Measurements from ENCODE around the gene IGFBP2. TPM values are rescaled to one million over a fixed set of nuclear protein-coding genes. Genes with fewer than 3 reads are reported as not detected.

The IGFBP2 gene
- total and polyA plus RNA-seq, 4 donors, result 657 to 1,436 (median 766) TPM

GRCh38 chr2:216606551-216607276, 26.5 kb upstream of the IGFBP2 start:
- Histone ChIP-seq H3K4me1 (ENCODE audit: control insufficient read depth in 1 of 2, insufficient read depth in 2 of 2, low read length in 2 of 2) (no peaks in the 10 kb centered on the region), H3K36me3 (ENCODE audit: control insufficient read depth in 1 of 2, insufficient read depth in 2 of 2, low read length in 1 of 2) (no peaks in the 10 kb centered on the region), H3K27me3 (ENCODE audit: control insufficient read depth in 1 of 2, insufficient read depth in 2 of 2, low read length in 1 of 2) (no peaks in the 10 kb centered on the region), H3K4me3 (ENCODE audit: low read length in 2 of 2) (no peak overlapping the region), H3K9me3 (ENCODE audit: control insufficient read depth, low read length) (no peaks in the 10 kb centered on the region), H3K27ac (ENCODE audit: low read depth in 1 of 2, low read length in 2 of 2) (no peak overlapping the region)
- DNase-seq (no peak), ATAC-seq (ENCODE audit: low FRiP score) (no peak)
- intact Hi-C loops (cut with DNase I), result no loop called here
- 77 to 79% methylated on average over 20 of the region's 20 CpGs for WGBS, 2 donors

DNA sequence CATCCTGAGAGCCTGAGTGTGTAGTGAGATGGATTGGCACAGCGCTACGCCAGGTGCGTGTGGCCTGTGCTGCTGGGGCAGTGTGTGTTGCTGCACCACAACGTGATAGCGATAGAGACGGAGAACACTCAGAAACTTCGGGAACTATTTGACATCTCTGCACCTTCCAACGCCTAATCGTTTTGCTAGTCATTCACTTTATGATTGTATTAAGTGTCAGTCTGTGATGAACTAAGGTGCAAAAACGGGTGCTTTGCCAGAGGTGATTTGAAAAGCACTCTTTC, 26.0 kb upstream of the IGFBP2 start:
- no peaks in the 10 kb centered on the region for H3K9me3 ChIP-seq (ENCODE audit: control insufficient read depth, low read length)
- 94 to 95% methylated on average over 10 of the region's 10 CpGs for WGBS, 2 donors
- no peak for DNase-seq
- H3K4me1 ChIP-seq (ENCODE audit: control insufficient read depth in 1 of 2, insufficient read depth in 2 of 2, low read length in 2 of 2), result no peaks in the 10 kb centered on the region
- ATAC-seq (ENCODE audit: low FRiP score), result no peak
- intact Hi-C loops (cut with DNase I), result no loop called here
- no peaks in the 10 kb centered on the region for H3K27me3 ChIP-seq (ENCODE audit: control insufficient read depth in 1 of 2, insufficient read depth in 2 of 2, low read length in 1 of 2)
- no peak overlapping the region for H3K4me3 ChIP-seq (ENCODE audit: low read length in 2 of 2)
- H3K36me3 ChIP-seq (ENCODE audit: control insufficient read depth in 1 of 2, insufficient read depth in 2 of 2, low read length in 1 of 2), result no peaks in the 10 kb centered on the region
- no peak overlapping the region for H3K27ac ChIP-seq (ENCODE audit: low read depth in 1 of 2, low read length in 2 of 2)

- WGBS, 2 donors, result 96 to 97% methylated on average over 5 of the region's 5 CpGs
- Histone ChIP-seq H3K27ac (ENCODE audit: low read depth in 1 of 2, low read length in 2 of 2) (no peak overlapping the region), H3K27me3 (ENCODE audit: control insufficient read depth in 1 of 2, insufficient read depth in 2 of 2, low read length in 1 of 2) (no peaks in the 10 kb centered on the region), H3K9me3 (ENCODE audit: control insufficient read depth, low read length) (no peaks in the 10 kb centered on the region), H3K4me1 (ENCODE audit: control insufficient read depth in 1 of 2, insufficient read depth in 2 of 2, low read length in 2 of 2) (no peaks in the 10 kb centered on the region), H3K36me3 (ENCODE audit: control insufficient read depth in 1 of 2, insufficient read depth in 2 of 2, low read length in 1 of 2) (no peaks in the 10 kb centered on the region), H3K4me3 (ENCODE audit: low read length in 2 of 2) (no peak overlapping the region)
- no peak for ATAC-seq (ENCODE audit: low FRiP score)
- no peak for DNase-seq
- intact Hi-C loops (cut with DNase I), result no loop called here
Measured at GRCh38 chr2:216608525-216608924, 24.7 kb upstream of the IGFBP2 start.

DNA sequence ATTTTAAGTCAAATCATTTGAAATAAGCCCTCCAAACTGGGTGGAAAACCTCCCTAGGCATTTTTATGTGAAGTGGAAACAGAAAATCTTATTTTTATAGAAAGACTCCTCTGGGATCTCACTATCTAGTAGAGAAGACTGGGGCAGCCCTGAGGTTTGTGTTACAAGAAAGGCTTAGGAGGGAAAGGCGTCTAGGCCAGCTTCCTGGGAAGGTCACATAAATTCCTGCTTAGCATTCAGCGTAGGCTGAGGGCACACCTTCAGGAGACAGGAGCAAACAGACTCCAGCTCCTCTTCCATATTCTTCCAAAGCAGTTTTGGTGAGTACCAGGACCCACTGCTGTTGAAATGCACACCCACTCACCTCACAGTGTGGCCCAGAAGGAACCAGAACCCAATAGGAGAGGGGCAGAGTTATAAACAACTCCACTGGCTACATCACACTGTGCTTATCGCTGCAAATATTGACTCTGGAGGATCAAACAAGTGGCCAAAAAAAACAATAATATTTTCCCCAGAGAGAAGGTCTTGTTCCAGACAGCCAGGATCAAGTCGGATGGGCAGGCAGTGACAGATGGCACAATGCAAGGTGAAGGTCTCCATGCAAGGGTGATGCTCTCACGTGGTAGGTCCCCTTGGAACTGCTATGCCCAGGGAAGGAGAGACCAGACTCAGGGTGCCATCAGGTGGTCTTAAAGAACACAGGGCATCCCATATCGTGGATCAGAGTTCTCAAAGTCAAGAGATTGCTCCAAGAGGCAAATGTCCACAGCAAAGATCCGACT, 17.7 kb upstream of the IGFBP2 start:
- H3K4me1 ChIP-seq (ENCODE audit: control insufficient read depth in 1 of 2, insufficient read depth in 2 of 2, low read length in 2 of 2), result no peaks in the 10 kb centered on the region
- H3K9me3 ChIP-seq (ENCODE audit: control insufficient read depth, low read length), result no peaks in the 10 kb centered on the region
- no peaks in the 10 kb centered on the region for H3K36me3 ChIP-seq (ENCODE audit: control insufficient read depth in 1 of 2, insufficient read depth in 2 of 2, low read length in 1 of 2)
- no peak for ATAC-seq (ENCODE audit: low FRiP score)
- 64 to 66% methylated on average over 7 of the region's 7 CpGs for WGBS, 2 donors
- intact Hi-C loops (cut with DNase I), result no loop called here
- DNase-seq, result no peak
- no peak overlapping the region for H3K27ac ChIP-seq (ENCODE audit: low read depth in 1 of 2, low read length in 2 of 2)
- no peak overlapping the region for H3K4me3 ChIP-seq (ENCODE audit: low read length in 2 of 2)
- no peaks in the 10 kb centered on the region for H3K27me3 ChIP-seq (ENCODE audit: control insufficient read depth in 1 of 2, insufficient read depth in 2 of 2, low read length in 1 of 2)

GRCh38 chr2:216616083-216616678, 17.0 kb upstream of the IGFBP2 start:
- Histone ChIP-seq H3K4me3 (ENCODE audit: low read length in 2 of 2) (no peak overlapping the region), H3K9me3 (ENCODE audit: control insufficient read depth, low read length) (no peaks in the 10 kb centered on the region), H3K27me3 (ENCODE audit: control insufficient read depth in 1 of 2, insufficient read depth in 2 of 2, low read length in 1 of 2) (no peaks in the 10 kb centered on the region), H3K4me1 (ENCODE audit: control insufficient read depth in 1 of 2, insufficient read depth in 2 of 2, low read length in 2 of 2) (no peaks in the 10 kb centered on the region), H3K36me3 (ENCODE audit: control insufficient read depth in 1 of 2, insufficient read depth in 2 of 2, low read length in 1 of 2) (no peaks in the 10 kb centered on the region), H3K27ac (ENCODE audit: low read depth in 1 of 2, low read length in 2 of 2) (no peak overlapping the region)
- no peak for ATAC-seq (ENCODE audit: low FRiP score)
- intact Hi-C loops (cut with DNase I), result no loop called here
- WGBS, 2 donors, result 82 to 90% methylated on average over 3 of the region's 3 CpGs
- DNase-seq, result no peak

GRCh38 chr2:216617159-216617815, 15.9 kb upstream of the IGFBP2 start:
- ATAC-seq (ENCODE audit: low FRiP score) (no peak), DNase-seq (no peak)
- Histone ChIP-seq H3K4me1 (ENCODE audit: control insufficient read depth in 1 of 2, insufficient read depth in 2 of 2, low read length in 2 of 2) (peaks cover 0 to 4% of the 10 kb centered on the region in 2 donors), H3K27me3 (ENCODE audit: control insufficient read depth in 1 of 2, insufficient read depth in 2 of 2, low read length in 1 of 2) (no peaks in the 10 kb centered on the region), H3K36me3 (ENCODE audit: control insufficient read depth in 1 of 2, insufficient read depth in 2 of 2, low read length in 1 of 2) (no peaks in the 10 kb centered on the region), H3K4me3 (ENCODE audit: low read length in 2 of 2) (no peak overlapping the region), H3K9me3 (ENCODE audit: control insufficient read depth, low read length) (no peaks in the 10 kb centered on the region), H3K27ac (ENCODE audit: low read depth in 1 of 2, low read length in 2 of 2) (no peak overlapping the region)
- intact Hi-C loops (cut with DNase I), result no loop called here
- 94 to 95% methylated on average over 13 of the region's 13 CpGs for WGBS, 2 donors

DNA sequence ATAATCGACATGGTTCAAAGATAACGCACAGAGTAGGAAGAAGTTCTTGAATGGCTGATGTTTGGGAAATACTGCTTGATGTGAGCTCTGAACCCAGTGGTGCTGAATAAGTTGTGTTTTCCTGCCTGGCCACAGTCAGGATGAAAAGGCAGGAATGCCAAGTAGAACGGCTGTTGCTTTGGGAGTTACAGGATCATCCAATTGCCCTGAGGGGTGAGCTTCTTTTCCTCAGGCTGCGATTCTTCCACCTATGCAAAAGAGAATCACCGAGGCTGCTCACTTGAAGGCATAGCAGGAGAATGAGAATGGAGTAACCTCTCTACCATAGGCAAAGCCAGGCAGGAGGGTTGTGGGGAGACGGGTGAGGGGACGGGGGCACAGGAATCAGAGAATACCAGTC, 14.4 kb upstream of the IGFBP2 start:
- H3K4me3 ChIP-seq (ENCODE audit: low read length in 2 of 2), result no peak overlapping the region
- H3K36me3 ChIP-seq (ENCODE audit: control insufficient read depth in 1 of 2, insufficient read depth in 2 of 2, low read length in 1 of 2), result no peaks in the 10 kb centered on the region
- H3K9me3 ChIP-seq (ENCODE audit: control insufficient read depth, low read length), result no peaks in the 10 kb centered on the region
- no peak overlapping the region for H3K27ac ChIP-seq (ENCODE audit: low read depth in 1 of 2, low read length in 2 of 2)
- DNase-seq (no peak), ATAC-seq (ENCODE audit: low FRiP score) (no peak)
- WGBS, 2 donors, result 80% methylated on average over 7 of the region's 7 CpGs
- intact Hi-C loops (cut with DNase I), result no loop called here
- H3K4me1 ChIP-seq (ENCODE audit: control insufficient read depth in 1 of 2, insufficient read depth in 2 of 2, low read length in 2 of 2), result peaks cover 0 to 4% of the 10 kb centered on the region in 2 donors
- H3K27me3 ChIP-seq (ENCODE audit: control insufficient read depth in 1 of 2, insufficient read depth in 2 of 2, low read length in 1 of 2), result no peaks in the 10 kb centered on the region

DNA sequence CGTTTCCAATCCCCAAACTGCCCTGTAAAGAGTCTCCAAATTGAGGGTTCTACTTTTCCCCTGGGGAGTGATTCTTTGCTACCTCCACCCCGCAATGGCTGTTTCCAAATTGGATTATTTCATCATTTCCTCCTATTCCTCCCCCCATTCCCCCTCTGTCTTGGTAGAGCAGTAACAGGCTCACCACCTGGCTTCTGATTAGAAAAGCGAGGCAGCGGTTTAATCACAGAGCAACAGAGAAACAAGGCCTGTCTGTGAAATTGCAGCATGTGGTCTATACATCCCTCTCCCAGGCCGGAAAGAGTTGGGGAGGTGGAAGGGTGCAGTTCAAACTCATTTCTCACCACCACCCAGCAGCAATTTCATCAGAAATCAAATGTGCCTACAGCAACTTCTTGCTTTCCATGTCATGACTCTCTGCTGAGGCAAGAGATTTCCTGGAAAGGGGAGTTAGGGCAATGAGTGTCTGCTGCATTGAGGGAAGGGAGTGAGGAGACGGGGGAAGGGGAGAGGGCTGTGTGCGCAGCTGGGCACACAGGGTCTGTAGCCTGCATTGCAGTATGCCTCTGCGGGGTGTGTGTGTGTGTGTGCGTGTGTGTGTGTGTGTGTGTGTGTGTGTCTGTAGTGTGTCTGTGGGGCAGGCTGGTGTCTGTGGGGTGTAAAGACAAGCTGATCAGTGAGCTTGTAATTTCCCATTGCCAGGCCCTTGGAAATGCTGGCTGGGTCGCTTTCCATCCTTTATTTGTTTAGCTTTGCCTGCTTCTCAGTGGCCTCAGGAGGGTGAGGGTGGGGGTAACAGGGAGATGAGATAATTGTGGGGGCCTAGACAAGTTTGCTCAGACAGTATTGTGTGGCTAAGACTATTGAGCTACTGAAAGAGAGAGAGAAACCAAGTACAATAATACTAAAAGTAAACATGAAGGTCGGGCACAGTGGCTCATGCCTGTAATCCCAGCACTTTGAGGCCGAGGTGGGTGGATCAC, 13.5 kb upstream of the IGFBP2 start:
- intact Hi-C loops (cut with DNase I), result loop anchor here in 1 of 2 donors (2.0 kb wide), 1 partner anchor 47 kb away; no protein-coding TSS in a partner anchor
- 54 to 55% methylated on average over 11 to 12 of the region's 12 CpGs for WGBS, 2 donors
- H3K4me1 ChIP-seq (ENCODE audit: control insufficient read depth in 1 of 2, insufficient read depth in 2 of 2, low read length in 2 of 2), result peaks cover 0 to 4% of the 10 kb centered on the region in 2 donors
- H3K4me3 ChIP-seq (ENCODE audit: low read length in 2 of 2), result no peak overlapping the region
- H3K9me3 ChIP-seq (ENCODE audit: control insufficient read depth, low read length), result no peaks in the 10 kb centered on the region
- H3K27me3 ChIP-seq (ENCODE audit: control insufficient read depth in 1 of 2, insufficient read depth in 2 of 2, low read length in 1 of 2), result no peaks in the 10 kb centered on the region
- no peak for ATAC-seq (ENCODE audit: low FRiP score)
- peak overlapping the region in 1 of 2 donors; percentile 50 for H3K27ac ChIP-seq (ENCODE audit: low read depth in 1 of 2, low read length in 2 of 2)
- no peaks in the 10 kb centered on the region for H3K36me3 ChIP-seq (ENCODE audit: control insufficient read depth in 1 of 2, insufficient read depth in 2 of 2, low read length in 1 of 2)
- no peak for DNase-seq
